Lung (tissue), 12 donors: ENCODE measurements around the gene TMEM131. TPM values are rescaled to one million over a fixed set of nuclear protein-coding genes. Genes with fewer than 3 reads are reported as not detected.

Experiments used
- ATAC-seq: fragments of 200-7000 bp; cut with Tn5 transposase; one replicate; pipeline ENCODE4 v1.9.1; 2020; ENCODE audit warnings: moderate number of reproducible peaks; ENCODE audit not compliant: insufficient read depth, low FRiP score
- DNase-seq, 3 donors: peaks; one replicate each; pipeline ENCODE4 v3.0.0-alpha.2; 2013 to 2017
- H3K27ac ChIP-seq, 2 donors: one replicate each; pipeline ENCODE4 v1.5.1; 2013; ENCODE audit warnings: mild to moderate bottlenecking in 2 of 2, moderate library complexity in 2 of 2, control low read depth in 1 of 2, inconsistent platforms in 1 of 2, low read depth in 1 of 2, low read length in 1 of 2
- H3K27me3 ChIP-seq, 3 donors: one replicate each; pipeline ENCODE4 v1.5.1; 2013; ENCODE audit warnings: low read length in 2 of 3; ENCODE audit not compliant: control insufficient read depth in 3 of 3, insufficient read depth in 3 of 3
- H3K36me3 ChIP-seq, 4 donors: one replicate each; pipeline ENCODE4 v1.5.1; 2013; ENCODE audit warnings: low read length in 4 of 4, mild to moderate bottlenecking in 1 of 4, moderate library complexity in 1 of 4; ENCODE audit not compliant: control insufficient read depth in 4 of 4, insufficient read depth in 4 of 4
- H3K4me1 ChIP-seq, 5 donors: one replicate each; pipeline ENCODE4 v1.5.1; 2013; ENCODE audit warnings: low read length in 5 of 5, mild to moderate bottlenecking in 2 of 5, moderate library complexity in 1 of 5; ENCODE audit not compliant: control insufficient read depth in 5 of 5, insufficient read depth in 5 of 5
- H3K4me3 ChIP-seq: one replicate; pipeline ENCODE4 v1.5.1; 2013; ENCODE audit warnings: mild to moderate bottlenecking, control low read depth, moderate library complexity
- H3K9ac ChIP-seq, 2 donors: one replicate each; pipeline ENCODE4 v1.5.1; 2013; ENCODE audit warnings: low read length in 2 of 2, control low read depth in 1 of 2; ENCODE audit not compliant: insufficient read depth in 1 of 2
- H3K9me3 ChIP-seq, 4 donors: one replicate each; pipeline ENCODE4 v1.5.1; 2013; ENCODE audit warnings: low read length in 3 of 4, mild to moderate bottlenecking in 1 of 4, moderate library complexity in 1 of 4; ENCODE audit not compliant: control insufficient read depth in 4 of 4, insufficient read depth in 3 of 4
- CTCF ChIP-seq: IDR thresholded peaks from 2 replicates; pipeline ENCODE4 v1.5.1; 2012; ENCODE audit warnings: mild to moderate bottlenecking; ENCODE audit errors: control extremely low read depth, extremely low read depth
- WGBS, 2 donors: extraction: QIAGEN DNeasy Blood & Tissue Kit; methylation state at CpG; one replicate each; pipeline ENCODE4 v1.1.7; 2013; 5-methylcytosine and 5-hydroxymethylcytosine counted together
- polyA plus RNA-seq, 2 donors: library from polyadenylated mRNA; stranded (reverse); fragments of 200-250 nt; gene quantifications; one replicate each; pipeline ENCODE4 v1.2.1, GENCODE V29; 2013
- total RNA-seq, 2 donors: library from RNA; depleted of rRNA in 1 of 2; stranded (reverse); fragments of >200 nt in 1 of 2; gene quantifications; one replicate each; pipeline ENCODE4 v1.2.1, GENCODE V29; 2014 to 2021
- donor health status: control.
- donor health status: control.
- donor health status: Bipolar disorder and iron deficiency.
- donor health status: healthy.
- donor health status: DM: yes; HTN: yes; CAD: no.

TMEM131 gene
- total and polyA plus RNA-seq, 4 donors = 9.3 to 54.0 (median 23.7) TPM

GRCh38 chr2:97891611-97892010 lies 104.1 kb downstream of the TMEM131 start:
- Histone ChIP-seq H3K4me3 (no peak overlapping the region), H3K27me3 (no peaks in the 10 kb centered on the region), H3K4me1 (no peaks in the 10 kb centered on the region), H3K9ac (no peak overlapping the region), H3K9me3 (peaks cover 0 to 6% (median under 1%) of the 10 kb centered on the region in 4 donors), H3K36me3 (peaks cover 8% of the 10 kb centered on the region in 4 donors), H3K27ac (no peak overlapping the region)
- DNase-seq (no peak), ATAC-seq (no peak)
- TF ChIP-seq CTCF = no peak

- H3K27me3 ChIP-seq = no peaks in the 10 kb centered on the region
- H3K27ac ChIP-seq = no peak overlapping the region
- H3K9ac ChIP-seq = no peak overlapping the region
- peaks cover 6 to 11% (median 8%) of the 10 kb centered on the region in 4 donors for H3K9me3 ChIP-seq
- H3K36me3 ChIP-seq = peaks cover 12 to 21% (median 18%) of the 10 kb centered on the region in 4 donors
- ATAC-seq (no peak), DNase-seq (no peak)
- TF ChIP-seq CTCF = no peak
- 26 to 64% methylated on average over 2 of the region's 2 CpGs for WGBS, 2 donors
- H3K4me1 ChIP-seq = no peaks in the 10 kb centered on the region
- no peak overlapping the region for H3K4me3 ChIP-seq
Observed at GRCh38 chr2:97889156-97889555, 106.6 kb downstream of the TMEM131 start.

GRCh38 chr2:97885841-97886240 lies 109.9 kb downstream of the TMEM131 start:
- no peak for TF ChIP-seq CTCF
- H3K9me3 ChIP-seq = peaks cover 6 to 11% (median 8%) of the 10 kb centered on the region in 4 donors
- H3K4me3 ChIP-seq = no peak overlapping the region
- H3K4me1 ChIP-seq = peaks cover 0 to 1% (median 0%) of the 10 kb centered on the region in 5 donors
- H3K27ac ChIP-seq = no peak overlapping the region
- no peaks in the 10 kb centered on the region for H3K27me3 ChIP-seq
- ATAC-seq = no peak
- H3K9ac ChIP-seq = no peak overlapping the region
- H3K36me3 ChIP-seq = peaks cover 12 to 21% (median 18%) of the 10 kb centered on the region in 4 donors
- no peak for DNase-seq

- no peaks in the 10 kb centered on the region for H3K27me3 ChIP-seq
- no peak for TF ChIP-seq CTCF
- 52 to 65% methylated on average over 2 of the region's 2 CpGs for WGBS, 2 donors
- no peak overlapping the region for H3K4me3 ChIP-seq
- H3K9me3 ChIP-seq = peaks cover 0 to under 1% (median 0%) of the 10 kb centered on the region in 4 donors
- ATAC-seq = no peak
- no peak overlapping the region for H3K27ac ChIP-seq
- H3K4me1 ChIP-seq = peaks cover 0 to 5% (median 0%) of the 10 kb centered on the region in 5 donors
- no peak for DNase-seq
- H3K36me3 ChIP-seq = peaks cover 0 to under 1% (median under 1%) of the 10 kb centered on the region in 4 donors
- H3K9ac ChIP-seq = no peak overlapping the region
Observed at GRCh38 chr2:97880334-97880733, 115.4 kb downstream of the TMEM131 start.
